Activated CD4-positive, alpha-beta T cell treated with anti-CD3 and anti-CD28 coated beads, Interleukin-2, amount 10 ng/mL, durations not matched to agents 24 days and 14 days (primary cell): ENCODE results near the gene RPGRIP1. TPM values are rescaled to one million over a fixed set of nuclear protein-coding genes. Genes with fewer than 3 reads are reported as not detected.
A peak's percentile ranks its signal among the peaks of the same experiment; 100 is the strongest.

Experiments used
- DNase-seq: peaks from one replicate; pipeline ENCODE4 v3.0.0; 2022
- H3K27ac Mint-ChIP-seq: one replicate; pipeline ENCODE4 v1.8.0; 2022; ENCODE audit warnings: mild to moderate bottlenecking, mixed read lengths
- H3K27me3 Mint-ChIP-seq: one replicate; pipeline ENCODE4 v1.8.0; 2022; ENCODE audit warnings: mixed read lengths
- H3K36me3 Mint-ChIP-seq: one replicate; pipeline ENCODE4 v1.8.0; 2022; ENCODE audit warnings: low read depth, mild to moderate bottlenecking, mixed read lengths
- H3K4me1 Mint-ChIP-seq: one replicate; pipeline ENCODE4 v1.8.0; 2021; ENCODE audit warnings: mixed read lengths
- H3K4me3 Mint-ChIP-seq: one replicate; pipeline ENCODE4 v1.8.0; 2022; ENCODE audit warnings: mild to moderate bottlenecking, moderate library complexity, mixed read lengths
- H3K9me3 Mint-ChIP-seq: one replicate; pipeline ENCODE4 v1.8.0; 2021; ENCODE audit warnings: mixed read lengths
- intact Hi-C: fragments of 100-400 bp; cut with micrococcal nuclease; formaldehyde crosslinking; loops from one replicate; pipeline ENCODE4 v1.15.1; 2023
- total RNA-seq: library from RNA; stranded (reverse); gene quantifications from 2 replicates; pipeline ENCODE4 v1.2.3, GENCODE V29; 2022

The RPGRIP1 gene
- total RNA-seq: not detected in 2 replicates

GRCh38 chr14:21279783-21280182 is at the start of gene RPGRIP1:
TSS of gene RPGRIP1 (plus strand) at chr14:21280083. CDS start at chr14:21287977, 7,894 bp downstream.
- Mint-ChIP-seq H3K9me3 (no peaks in the 10 kb centered on the region), H3K4me3 (no peak within 1 kb of the TSS), H3K27ac (no peak within 1 kb of the TSS), H3K27me3 (peaks cover 8% of the 10 kb centered on the region), H3K4me1 (no peaks in the 10 kb centered on the region), H3K36me3 (no peaks in the 10 kb centered on the region)
- no peak for DNase-seq
- intact Hi-C loops: no loop called here

GRCh38 chr14:21231020-21231652 is 48.7 kb upstream of the RPGRIP1 start:
- no peaks in the 10 kb centered on the region for H3K27me3 Mint-ChIP-seq
- H3K9me3 Mint-ChIP-seq: no peaks in the 10 kb centered on the region
- peak overlapping the region; percentile 89 for H3K27ac Mint-ChIP-seq
- intact Hi-C loops: loop anchor here (2.0 to 10.0 kb wide), 3 partner anchors 14 to 154 kb away; partner anchors contain the start of gene SUPT16H
- DNase-seq: peak; percentile 74
- H3K36me3 Mint-ChIP-seq: peaks cover 74% of the 10 kb centered on the region
- H3K4me1 Mint-ChIP-seq: peaks cover 59% of the 10 kb centered on the region
- H3K4me3 Mint-ChIP-seq: peak overlapping the region; percentile 48

- peak overlapping the region; percentile 6 for H3K4me3 Mint-ChIP-seq
- DNase-seq: no peak
- no peaks in the 10 kb centered on the region for H3K27me3 Mint-ChIP-seq
- H3K4me1 Mint-ChIP-seq: peaks cover 67% of the 10 kb centered on the region
- H3K9me3 Mint-ChIP-seq: no peaks in the 10 kb centered on the region
- intact Hi-C loops: loop anchor here (10.0 kb wide), 1 partner anchor 151 kb away; the partner anchor contains the start of gene SUPT16H
- peaks cover 63% of the 10 kb centered on the region for H3K36me3 Mint-ChIP-seq
- peak overlapping the region; percentile 4 for H3K27ac Mint-ChIP-seq
Observed at GRCh38 chr14:21233457-21234076, 46.3 kb upstream of the RPGRIP1 start.

GRCh38 chr14:21234112-21234511 is 45.8 kb upstream of the RPGRIP1 start:
- peaks cover 69% of the 10 kb centered on the region for H3K36me3 Mint-ChIP-seq
- H3K27me3 Mint-ChIP-seq: no peaks in the 10 kb centered on the region
- H3K4me1 Mint-ChIP-seq: peaks cover 70% of the 10 kb centered on the region
- no peak for DNase-seq
- H3K27ac Mint-ChIP-seq: no peak overlapping the region
- H3K9me3 Mint-ChIP-seq: no peaks in the 10 kb centered on the region
- peak overlapping the region; percentile 6 for H3K4me3 Mint-ChIP-seq
- intact Hi-C loops: loop anchor here (10.0 kb wide), 1 partner anchor 151 kb away; the partner anchor contains the start of gene SUPT16H

GRCh38 chr14:21236948-21237797 is 42.7 kb upstream of the RPGRIP1 start:
- no peaks in the 10 kb centered on the region for H3K9me3 Mint-ChIP-seq
- peak overlapping the region; percentile 20 for H3K27ac Mint-ChIP-seq
- DNase-seq: no peak
- no peak overlapping the region for H3K4me3 Mint-ChIP-seq
- peaks cover 52% of the 10 kb centered on the region for H3K4me1 Mint-ChIP-seq
- no peaks in the 10 kb centered on the region for H3K27me3 Mint-ChIP-seq
- intact Hi-C loops: loop anchor here (10.0 kb wide), 1 partner anchor 148 kb away; the partner anchor contains the start of gene SUPT16H
- H3K36me3 Mint-ChIP-seq: peaks cover 64% of the 10 kb centered on the region

- Mint-ChIP-seq H3K27me3 (no peaks in the 10 kb centered on the region), H3K4me3 (no peak overlapping the region), H3K27ac (peak overlapping the region; percentile 15), H3K36me3 (peaks cover 66% of the 10 kb centered on the region), H3K9me3 (no peaks in the 10 kb centered on the region), H3K4me1 (peaks cover 47% of the 10 kb centered on the region)
- intact Hi-C loops: loop anchor here (10.0 kb wide), 1 partner anchor 146 kb away; the partner anchor contains the start of gene SUPT16H
- DNase-seq: no peak
Observed at GRCh38 chr14:21238823-21239518, 40.9 kb upstream of the RPGRIP1 start.

GRCh38 chr14:21240417-21240816 is 39.5 kb upstream of the RPGRIP1 start:
- Mint-ChIP-seq H3K4me1 (peaks cover 41% of the 10 kb centered on the region), H3K27ac (no peak overlapping the region), H3K4me3 (no peak overlapping the region), H3K36me3 (peaks cover 64% of the 10 kb centered on the region), H3K27me3 (no peaks in the 10 kb centered on the region), H3K9me3 (no peaks in the 10 kb centered on the region)
- intact Hi-C loops: loop anchor here (2.0 kb wide), 1 partner anchor 18 kb away; no protein-coding TSS in a partner anchor
- no peak for DNase-seq

- no peaks in the 10 kb centered on the region for H3K27me3 Mint-ChIP-seq
- peaks cover 42% of the 10 kb centered on the region for H3K4me1 Mint-ChIP-seq
- H3K4me3 Mint-ChIP-seq: no peak overlapping the region
- intact Hi-C loops: loop anchor here (2.0 kb wide), 1 partner anchor 17 kb away; no protein-coding TSS in a partner anchor
- no peaks in the 10 kb centered on the region for H3K9me3 Mint-ChIP-seq
- no peak for DNase-seq
- peak overlapping the region; percentile 29 for H3K27ac Mint-ChIP-seq
- H3K36me3 Mint-ChIP-seq: peaks cover 66% of the 10 kb centered on the region
Observed at GRCh38 chr14:21241218-21241819, 38.6 kb upstream of the RPGRIP1 start.

GRCh38 chr14:21244544-21244943 is 35.3 kb upstream of the RPGRIP1 start:
- Mint-ChIP-seq H3K9me3 (no peaks in the 10 kb centered on the region), H3K4me1 (peaks cover 34% of the 10 kb centered on the region), H3K36me3 (peaks cover 66% of the 10 kb centered on the region), H3K27ac (peak overlapping the region; percentile 29), H3K27me3 (no peaks in the 10 kb centered on the region), H3K4me3 (no peak overlapping the region)
- intact Hi-C loops: no loop called here
- no peak for DNase-seq

- peaks cover 70% of the 10 kb centered on the region for H3K36me3 Mint-ChIP-seq
- H3K4me3 Mint-ChIP-seq: no peak overlapping the region
- H3K27ac Mint-ChIP-seq: no peak overlapping the region
Observed at GRCh38 chr14:21245813-21246212, 34.1 kb upstream of the RPGRIP1 start.

GRCh38 chr14:21248338-21248737 is 31.5 kb upstream of the RPGRIP1 start:
- Mint-ChIP-seq H3K4me3 (no peak overlapping the region), H3K4me1 (peaks cover 30% of the 10 kb centered on the region), H3K27ac (peak overlapping the region; percentile 20), H3K27me3 (no peaks in the 10 kb centered on the region), H3K9me3 (no peaks in the 10 kb centered on the region), H3K36me3 (peaks cover 74% of the 10 kb centered on the region)
- intact Hi-C loops: no loop called here
- no peak for DNase-seq

More at GRCh38 chr14:21245813-21246212, 34.1 kb upstream of the RPGRIP1 start:
- intact Hi-C loops: no loop called here
- Mint-ChIP-seq H3K27me3 (no peaks in the 10 kb centered on the region), H3K4me1 (peaks cover 37% of the 10 kb centered on the region), H3K9me3 (no peaks in the 10 kb centered on the region)
- no peak for DNase-seq

GRCh38 chr14:21248739-21249411 is 31.0 kb upstream of the RPGRIP1 start:
- Mint-ChIP-seq H3K9me3 (no peaks in the 10 kb centered on the region), H3K27ac (no peak overlapping the region), H3K4me1 (peaks cover 30% of the 10 kb centered on the region), H3K4me3 (no peak overlapping the region), H3K36me3 (peaks cover 72% of the 10 kb centered on the region), H3K27me3 (no peaks in the 10 kb centered on the region)
- intact Hi-C loops: no loop called here
- no peak for DNase-seq
